H1 (cell line): ENCODE results near the gene CCDC13. TPM values are rescaled to one million over a fixed set of nuclear protein-coding genes. Genes with fewer than 3 reads are reported as not detected.

Source experiments
- CTCF ChIA-PET: fragments of 300-600 bp; sonication (Branson Sonifier 250); formaldehyde crosslinking; loops from one replicate; lab custom pipeline; 2021; ENCODE audit not compliant: partially characterized antibody; lab: Charles Lee
- POLR2A ChIA-PET: fragments of 300-600 bp; sonication (Branson Sonifier 250); formaldehyde crosslinking; loops from one replicate; lab custom pipeline; 2021; ENCODE audit warnings: inconsistent platforms; ENCODE audit not compliant: partially characterized antibody; lab: Charles Lee
- DNase-seq, 2 experiments: peaks; one replicate each; pipeline versions ENCODE4 v3.0.0 to v3.0.0-alpha.2; 2010 to 2022; ENCODE audit warnings: low spot score in 2 of 2, low read depth in 1 of 2, mixed read lengths in 1 of 2
- FAIRE-seq: peaks from 2 replicates; lab custom pipeline; 2011; peaks lifted over from hg19 to GRCh38; lab: Jason Lieb, UNC
- H2AFZ ChIP-seq: 2 replicates; pipeline ENCODE4 v1.8.1; 2012; ENCODE audit warnings: low read length, inconsistent platforms
- H2AK5ac ChIP-seq: 2 replicates; pipeline ENCODE4 v1.6.1; 2013; ENCODE audit warnings: low read depth, low read length
- H2BK120ac ChIP-seq: replicated peaks from 2 replicates; pipeline ENCODE3; 2013; ENCODE audit warnings: low read depth, low read length, inconsistent platforms
- H2BK12ac ChIP-seq: 2 replicates; pipeline ENCODE4 v1.6.1; 2013; ENCODE audit warnings: low read depth, low read length
- H2BK15ac ChIP-seq: 2 replicates; pipeline ENCODE4 v1.6.1; 2013; ENCODE audit warnings: low read length
- H2BK20ac ChIP-seq: 2 replicates; pipeline ENCODE4 v1.6.1; 2013; ENCODE audit warnings: low read length
- H2BK5ac ChIP-seq: 2 replicates; pipeline ENCODE4 v1.6.1; 2013; ENCODE audit warnings: low read depth, low read length
- H3K14ac ChIP-seq: 2 replicates; pipeline ENCODE4 v1.6.1; 2013; ENCODE audit warnings: inconsistent platforms; ENCODE audit not compliant: insufficient read length
- H3K18ac ChIP-seq: 2 replicates; pipeline ENCODE4 v1.6.1; 2013; ENCODE audit warnings: low read length; ENCODE audit errors: extremely low read depth
- H3K23ac ChIP-seq: 2 replicates; pipeline ENCODE4 v1.6.1; 2013; ENCODE audit warnings: inconsistent platforms; ENCODE audit not compliant: insufficient read length
- H3K23me2 ChIP-seq: 2 replicates; pipeline ENCODE4 v1.6.1; 2013; ENCODE audit warnings: low read depth, low read length
- H3K27ac ChIP-seq: 2 replicates; pipeline ENCODE4 v1.6.1; 2011; ENCODE audit warnings: low read depth, low read length, inconsistent platforms
- H3K27me3 ChIP-seq, 4 experiments: replicated peaks in 1 of 4; 1 replicate in 1 of 4; 2 replicates in 3 of 4; pipeline versions ENCODE4 v1.6.1 to v1.8.1; 2011 to 2013; ENCODE audit warnings: low read length in 3 of 4, mild to moderate bottlenecking in 3 of 4, inconsistent platforms in 2 of 4, mixed read lengths in 2 of 4, moderate library complexity in 1 of 4; ENCODE audit not compliant: control insufficient read depth in 3 of 4, insufficient read depth in 3 of 4; ENCODE audit errors: extremely low read depth in 1 of 4
- H3K36me3 ChIP-seq, 4 experiments: 2 replicates each; pipeline versions ENCODE4 v1.6.1 to v1.8.1; 2011 to 2013; ENCODE audit warnings: mild to moderate bottlenecking in 4 of 4, low read length in 3 of 4, moderate library complexity in 2 of 4, control low read depth in 1 of 4, inconsistent platforms in 1 of 4; ENCODE audit not compliant: insufficient read depth in 4 of 4, control insufficient read depth in 2 of 4
- H3K4ac ChIP-seq: replicated peaks from 2 replicates; pipeline ENCODE3; 2013; ENCODE audit warnings: low read length, low read depth, mixed read lengths, inconsistent platforms; ENCODE audit not compliant: insufficient read length
- H3K4me1 ChIP-seq, 4 experiments: replicated peaks in 1 of 4; 1 replicate in 1 of 4; 2 replicates in 3 of 4; pipeline versions ENCODE4 v1.6.1 to v1.8.1; 2011 to 2013; ENCODE audit warnings: low read length in 3 of 4, inconsistent platforms in 2 of 4, mixed read lengths in 1 of 4; ENCODE audit not compliant: insufficient read depth in 4 of 4, control insufficient read depth in 3 of 4
- H3K4me2 ChIP-seq, 2 experiments: 2 replicates each; pipeline versions ENCODE4 v1.6.1 to v1.8.1; 2011 to 2013; ENCODE audit warnings: low read depth in 2 of 2, low read length in 2 of 2, control low read depth in 1 of 2, inconsistent platforms in 1 of 2, mild to moderate bottlenecking in 1 of 2; ENCODE audit not compliant: insufficient read depth in 1 of 2
- H3K4me3 ChIP-seq, 4 experiments: fragments of 200-600, 300-600 bp in 1 of 4; sonication (generic), shearing (Covaris generic), sonication (Bioruptor Twin) in 1 of 4; 2 replicates each; pipeline versions ENCODE4 v1.5.1 to v1.8.1; 2011 to 2016; ENCODE audit warnings: low read length in 4 of 4, low read depth in 3 of 4, control low read depth in 2 of 4, inconsistent platforms in 2 of 4, mild to moderate bottlenecking in 2 of 4, mixed read lengths in 1 of 4, moderate library complexity in 1 of 4; ENCODE audit not compliant: insufficient read depth in 2 of 4; ENCODE audit errors: extremely low read depth in 1 of 4
- H3K56ac ChIP-seq: replicated peaks from 2 replicates; pipeline ENCODE3; 2013; ENCODE audit warnings: low read depth, mild to moderate bottlenecking, mixed read lengths, low read length, inconsistent platforms; ENCODE audit not compliant: insufficient read length
- H3K79me1 ChIP-seq: 2 replicates; pipeline ENCODE4 v1.6.1; 2013; ENCODE audit warnings: low read depth, low read length, control low read depth
- H3K79me2 ChIP-seq, 2 experiments: 2 replicates each; pipeline versions ENCODE4 v1.6.1 to v1.8.1; 2012 to 2013; ENCODE audit warnings: low read length in 2 of 2, mild to moderate bottlenecking in 2 of 2, inconsistent platforms in 1 of 2; ENCODE audit not compliant: insufficient read depth in 2 of 2, control insufficient read depth in 1 of 2
- H3K9ac ChIP-seq, 4 experiments: replicated peaks in 1 of 4; 1 replicate in 1 of 4; 2 replicates in 3 of 4; pipeline versions ENCODE4 v1.6.1 to v1.8.1; 2011 to 2013; ENCODE audit warnings: low read depth in 3 of 4, low read length in 3 of 4, control low read depth in 2 of 4, mild to moderate bottlenecking in 2 of 4, moderate library complexity in 2 of 4, inconsistent platforms in 1 of 4; ENCODE audit errors: extremely low read depth in 1 of 4
- H3K9me3 ChIP-seq, 2 experiments: 2 replicates each; pipeline versions ENCODE4 v1.6.1 to v1.8.1; 2012 to 2013; ENCODE audit warnings: mild to moderate bottlenecking in 2 of 2, moderate library complexity in 2 of 2, control low read depth in 1 of 2, inconsistent platforms in 1 of 2, low read depth in 1 of 2, low read length in 1 of 2, mixed read lengths in 1 of 2; ENCODE audit not compliant: insufficient read depth in 2 of 2
- H4K20me1 ChIP-seq, 2 experiments: replicated peaks in 1 of 2; 2 replicates each; pipeline versions ENCODE3 to v1.8.1; 2011 to 2013; ENCODE audit warnings: inconsistent platforms in 2 of 2, low read length in 2 of 2, mild to moderate bottlenecking in 1 of 2; ENCODE audit not compliant: insufficient read depth in 2 of 2, control insufficient read depth in 1 of 2
- H4K5ac ChIP-seq: 2 replicates; pipeline ENCODE4 v1.6.1; 2013; ENCODE audit warnings: low read length, low read depth, mixed read lengths, inconsistent platforms; ENCODE audit not compliant: insufficient read length
- H4K8ac ChIP-seq: 2 replicates; pipeline ENCODE4 v1.8.0; 2013; ENCODE audit warnings: mild to moderate bottlenecking, moderate library complexity, low read length, inconsistent platforms; ENCODE audit not compliant: insufficient read depth; ENCODE audit errors: extremely low read depth
- H4K91ac ChIP-seq: replicated peaks from 2 replicates; pipeline ENCODE3; 2013; ENCODE audit warnings: low read length, mixed read lengths, inconsistent platforms; ENCODE audit not compliant: insufficient read length
- CTBP2 ChIP-seq: IDR thresholded peaks from 2 replicates; pipeline ENCODE4 v1.7.0; 2011; ENCODE audit warnings: borderline replicate concordance, mild to moderate bottlenecking, moderate library complexity, mixed read lengths, low read length; ENCODE audit not compliant: insufficient read depth, insufficient read length
- FOSL1 ChIP-seq: IDR thresholded peaks from 2 replicates; pipeline ENCODE4 v1.6.1; 2011; ENCODE audit warnings: mild to moderate bottlenecking, low read depth, low read length, moderate library complexity; ENCODE audit not compliant: insufficient read depth
- MAX ChIP-seq: IDR thresholded peaks from 2 replicates; pipeline ENCODE4 v1.6.1; 2012; ENCODE audit warnings: inconsistent platforms
- NANOG ChIP-seq: IDR thresholded peaks from 2 replicates; pipeline ENCODE4 v1.6.1; 2011; ENCODE audit warnings: low read length, low read depth, mild to moderate bottlenecking, inconsistent platforms; ENCODE audit not compliant: insufficient read depth, poor library complexity, severe bottlenecking
- SP1 ChIP-seq: IDR thresholded peaks from 2 replicates; pipeline ENCODE4 v1.6.1; 2011; ENCODE audit warnings: low read depth, low read length
- SP2 ChIP-seq: IDR thresholded peaks from 2 replicates; pipeline ENCODE4 v1.6.1; 2012; ENCODE audit warnings: mild to moderate bottlenecking, low read length, inconsistent platforms
- SUZ12 ChIP-seq: fragments of 200-600 bp; sonication (generic); IDR thresholded peaks from 2 replicates; pipeline ENCODE4 v1.6.1; 2012; ENCODE audit warnings: mild to moderate bottlenecking, inconsistent platforms, low read length, moderate library complexity, mixed read lengths
- TCF12 ChIP-seq: IDR thresholded peaks from 2 replicates; pipeline ENCODE4 v1.6.1; 2011; ENCODE audit warnings: low read depth, mild to moderate bottlenecking, low read length
- WGBS, 2 experiments: shearing (Covaris generic) in 1 of 2; methylation state at CpG; one replicate each; pipeline versions ENCODE4 v1.1.6 to v1.1.7; 2013 to 2015; ENCODE audit warnings: low lambda C conversion rate in 2 of 2, mixed read lengths in 2 of 2, inconsistent platforms in 1 of 2, low coverage in 1 of 2, missing lambda C conversion rate in 1 of 2; ENCODE audit not compliant: insufficient replicate concordance in 2 of 2, insufficient coverage in 1 of 2, insufficient read length in 1 of 2; ENCODE audit errors: extremely low coverage in 1 of 2, missing lambda C conversion rate in 1 of 2; 5-methylcytosine and 5-hydroxymethylcytosine counted together
- polyA plus RNA-seq, 7 experiments: library from polyadenylated mRNA; depleted of rRNA in 3 of 7; stranded (reverse) in 5 of 7; unstranded in 2 of 7; fragments of >200 nt in 5 of 7; fragments of 200-250 nt in 2 of 7; gene quantifications; 1 replicate in 5 of 7; 2 replicates in 1 of 7; 4 replicates in 1 of 7; pipeline versions ENCODE4 v1.2.1 to v1.2.3, GENCODE V29; 2011 to 2013; ENCODE audit warnings: missing spikeins in 2 of 7, mixed read lengths in 2 of 7
- total RNA-seq: library from RNA; stranded (reverse); fragmentation: NEBNext Ultra II Directional; extraction: Animal tissue kit (Norgen Biotek cat#: 25700); gene quantifications from 2 replicates; pipeline ENCODE4 v1.2.1, GENCODE V29; 2021

CCDC13 gene
- total and polyA plus RNA-seq, 2 of the 8 experiments (the other 6 are each of a cell fraction or from before 2014, with no cell fraction given): 0.06 TPM; not detected in 1

GRCh38 chr3:42786212-42786611, 13.2 kb upstream of the CCDC13 start:
- Histone ChIP-seq H2BK12ac (no peak overlapping the region), H4K8ac (no peak overlapping the region), H3K27me3 (no peaks in the 10 kb centered on the region), H2AFZ (no peak overlapping the region), H3K23me2 (no peaks in the 10 kb centered on the region), H2BK20ac (no peak overlapping the region), H3K4me1 (no peaks in the 10 kb centered on the region), H3K4ac (no peak overlapping the region), H3K4me2 (no peak overlapping the region), H3K18ac (no peak overlapping the region), H3K79me1 (no peaks in the 10 kb centered on the region), H3K27ac (no peak overlapping the region), H3K79me2 (peaks cover 0 to 8% of the 10 kb centered on the region in 2 experiments; a peak in 2 of 4 replicates), H2BK15ac (no peak overlapping the region), H3K9ac (no peak overlapping the region), H3K23ac (no peak overlapping the region), H4K5ac (no peak overlapping the region), H2BK5ac (no peak overlapping the region), H4K20me1 (peaks cover 0 to 4% of the 10 kb centered on the region in 2 experiments), H3K9me3 (no peaks in the 10 kb centered on the region), H3K56ac (no peak overlapping the region), H3K36me3 (peaks cover 0 to 19% (median 8%) of the 10 kb centered on the region in 4 experiments; a peak in 5 of 8 replicates), H3K14ac (no peak overlapping the region), H4K91ac (no peak overlapping the region), H2BK120ac (no peak overlapping the region), H3K4me3 (no peak overlapping the region), H2AK5ac (no peak overlapping the region)
- no peak for TF ChIP-seq FOSL1
- no peak for TF ChIP-seq SP1
- no peak for TF ChIP-seq SUZ12
- no peak for TF ChIP-seq MAX
- TF ChIP-seq TCF12: no peak
- TF ChIP-seq NANOG: no peak
- no peak for TF ChIP-seq CTBP2
- TF ChIP-seq SP2: no peak
- ChIA-PET CTCF (interaction anchor here (1.1 to 2.4 kb wide), 3 partner anchors 32 to 45 kb away, joined by 3 to 12 read pairs (median 3); no protein-coding TSS in a partner anchor), POLR2A (interaction anchor here (1.4 to 3.4 kb wide), 2 partner anchors 9 to 18 kb away, joined by 4 to 15 read pairs; partner anchors contain the start of gene HIGD1A)
- WGBS, 2 experiments: 84% methylated on average over 1 of the region's 1 CpG; no CpG with 5 or more reads in 1 of the 2 experiments
- FAIRE-seq (no peak), DNase-seq (no peak)
